GM12801 (cell line): ENCODE data around the gene EFCAB12.

ENCODE experiments used
- CTCF ChIP-seq: IDR thresholded peaks from one replicate; pipeline ENCODE4 v1.5.1; 2011; ENCODE audit warnings: control low read depth; ENCODE audit not compliant: insufficient read length; ENCODE audit errors: extremely low read depth

The EFCAB12 gene

GRCh38 chr3:129435367-129435766 lies 6.9 kb upstream of the EFCAB12 start:
- no peak for TF ChIP-seq CTCF

- TF ChIP-seq CTCF: no peak
Measured at GRCh38 chr3:129434140-129434539, 5.7 kb upstream of the EFCAB12 start.

- no peak for TF ChIP-seq CTCF
Measured at GRCh38 chr3:129433565-129433964, 5.1 kb upstream of the EFCAB12 start.

- TF ChIP-seq CTCF: no peak
Measured at GRCh38 chr3:129432671-129433070, 4.2 kb upstream of the EFCAB12 start.

- no peak for TF ChIP-seq CTCF
Measured at GRCh38 chr3:129432036-129432435, 3.6 kb upstream of the EFCAB12 start.

- no peak for TF ChIP-seq CTCF
Measured at GRCh38 chr3:129429602-129430001, 1.2 kb upstream of the EFCAB12 start.

GRCh38 chr3:129429080-129429451 lies 630 bp upstream of the EFCAB12 start:
- TF ChIP-seq CTCF: no peak

GRCh38 chr3:129428007-129428375 lies 445 bp downstream of the EFCAB12 start:
- TF ChIP-seq CTCF: no peak
